HL-60 (cell line): ENCODE data around the gene SLC9A3.

Experiments
- GABPA ChIP-seq: IDR thresholded peaks from 2 replicates; pipeline ENCODE4 v1.6.1; 2012; ENCODE audit warnings: low read depth
- POLR2AphosphoS5 ChIP-seq: IDR thresholded peaks from 2 replicates; pipeline ENCODE4 v1.6.1; 2012; ENCODE audit warnings: low read depth
- SPI1 ChIP-seq: IDR thresholded peaks from 2 replicates; pipeline ENCODE4 v1.6.1; 2012; ENCODE audit warnings: low read depth, mild to moderate bottlenecking, borderline replicate concordance
- TF ChIP-seq, protein P1 (sequence below): IDR thresholded peaks from one replicate; pipeline ENCODE4 v1.5.1; 2011; ENCODE audit warnings: low read length, control low read depth, inconsistent platforms; ENCODE audit not compliant: insufficient read depth
- TF ChIP-seq, protein P2 (sequence below): IDR thresholded peaks from 2 replicates; pipeline ENCODE4 v1.6.1; 2012; ENCODE audit warnings: low read depth; ENCODE audit not compliant: insufficient replicate concordance

DNA sequence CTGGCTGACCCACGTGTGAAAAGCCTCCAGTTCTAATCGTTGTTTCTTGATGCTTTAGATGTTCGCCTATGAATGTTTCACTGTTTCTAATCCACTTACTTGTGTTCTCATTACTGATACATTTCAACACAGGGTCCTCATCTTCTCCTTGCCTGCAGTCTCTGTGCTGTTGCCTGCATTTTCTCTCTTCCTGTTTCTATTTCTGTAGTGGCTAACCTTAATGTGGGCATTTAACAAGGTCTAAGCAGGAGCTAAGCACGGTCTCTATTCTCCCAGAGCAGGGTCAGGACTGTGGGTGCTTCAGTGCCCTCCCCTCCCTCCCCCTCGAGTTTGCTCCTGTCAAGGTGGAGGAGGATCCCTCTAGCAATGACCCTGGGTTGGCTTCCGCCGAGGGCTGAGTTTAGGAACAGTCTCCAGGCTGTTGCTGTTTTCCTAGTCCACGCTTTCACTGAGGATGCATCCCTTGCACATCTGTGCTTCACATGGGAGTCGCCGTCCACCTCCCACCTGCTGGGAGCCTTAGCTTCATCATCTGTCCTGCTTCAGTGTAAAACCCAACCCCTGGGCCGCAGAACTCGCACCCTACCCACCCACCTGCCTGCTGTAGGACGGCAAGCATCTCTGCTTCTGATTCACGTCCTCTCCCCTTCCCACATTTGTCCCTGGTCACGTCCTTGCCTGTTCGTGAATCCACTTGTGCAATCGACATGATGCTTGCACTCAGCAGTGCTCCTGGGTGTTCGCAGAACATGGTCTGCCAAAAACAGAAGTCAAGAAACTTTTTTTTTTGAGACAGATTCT is 83.6 kb downstream of the SLC9A3 start:
- TF ChIP-seq, protein P1, sequence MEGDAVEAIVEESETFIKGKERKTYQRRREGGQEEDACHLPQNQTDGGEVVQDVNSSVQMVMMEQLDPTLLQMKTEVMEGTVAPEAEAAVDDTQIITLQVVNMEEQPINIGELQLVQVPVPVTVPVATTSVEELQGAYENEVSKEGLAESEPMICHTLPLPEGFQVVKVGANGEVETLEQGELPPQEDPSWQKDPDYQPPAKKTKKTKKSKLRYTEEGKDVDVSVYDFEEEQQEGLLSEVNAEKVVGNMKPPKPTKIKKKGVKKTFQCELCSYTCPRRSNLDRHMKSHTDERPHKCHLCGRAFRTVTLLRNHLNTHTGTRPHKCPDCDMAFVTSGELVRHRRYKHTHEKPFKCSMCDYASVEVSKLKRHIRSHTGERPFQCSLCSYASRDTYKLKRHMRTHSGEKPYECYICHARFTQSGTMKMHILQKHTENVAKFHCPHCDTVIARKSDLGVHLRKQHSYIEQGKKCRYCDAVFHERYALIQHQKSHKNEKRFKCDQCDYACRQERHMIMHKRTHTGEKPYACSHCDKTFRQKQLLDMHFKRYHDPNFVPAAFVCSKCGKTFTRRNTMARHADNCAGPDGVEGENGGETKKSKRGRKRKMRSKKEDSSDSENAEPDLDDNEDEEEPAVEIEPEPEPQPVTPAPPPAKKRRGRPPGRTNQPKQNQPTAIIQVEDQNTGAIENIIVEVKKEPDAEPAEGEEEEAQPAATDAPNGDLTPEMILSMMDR, result no peak
- TF ChIP-seq, protein P2, sequence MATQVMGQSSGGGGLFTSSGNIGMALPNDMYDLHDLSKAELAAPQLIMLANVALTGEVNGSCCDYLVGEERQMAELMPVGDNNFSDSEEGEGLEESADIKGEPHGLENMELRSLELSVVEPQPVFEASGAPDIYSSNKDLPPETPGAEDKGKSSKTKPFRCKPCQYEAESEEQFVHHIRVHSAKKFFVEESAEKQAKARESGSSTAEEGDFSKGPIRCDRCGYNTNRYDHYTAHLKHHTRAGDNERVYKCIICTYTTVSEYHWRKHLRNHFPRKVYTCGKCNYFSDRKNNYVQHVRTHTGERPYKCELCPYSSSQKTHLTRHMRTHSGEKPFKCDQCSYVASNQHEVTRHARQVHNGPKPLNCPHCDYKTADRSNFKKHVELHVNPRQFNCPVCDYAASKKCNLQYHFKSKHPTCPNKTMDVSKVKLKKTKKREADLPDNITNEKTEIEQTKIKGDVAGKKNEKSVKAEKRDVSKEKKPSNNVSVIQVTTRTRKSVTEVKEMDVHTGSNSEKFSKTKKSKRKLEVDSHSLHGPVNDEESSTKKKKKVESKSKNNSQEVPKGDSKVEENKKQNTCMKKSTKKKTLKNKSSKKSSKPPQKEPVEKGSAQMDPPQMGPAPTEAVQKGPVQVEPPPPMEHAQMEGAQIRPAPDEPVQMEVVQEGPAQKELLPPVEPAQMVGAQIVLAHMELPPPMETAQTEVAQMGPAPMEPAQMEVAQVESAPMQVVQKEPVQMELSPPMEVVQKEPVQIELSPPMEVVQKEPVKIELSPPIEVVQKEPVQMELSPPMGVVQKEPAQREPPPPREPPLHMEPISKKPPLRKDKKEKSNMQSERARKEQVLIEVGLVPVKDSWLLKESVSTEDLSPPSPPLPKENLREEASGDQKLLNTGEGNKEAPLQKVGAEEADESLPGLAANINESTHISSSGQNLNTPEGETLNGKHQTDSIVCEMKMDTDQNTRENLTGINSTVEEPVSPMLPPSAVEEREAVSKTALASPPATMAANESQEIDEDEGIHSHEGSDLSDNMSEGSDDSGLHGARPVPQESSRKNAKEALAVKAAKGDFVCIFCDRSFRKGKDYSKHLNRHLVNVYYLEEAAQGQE, result no peak
- TF ChIP-seq POLR2AphosphoS5 (peak; percentile 63), GABPA (no peak), SPI1 (peak; percentile 74; the same call in 1 of the 2 replicates)
